ENCODE results near the gene PNMA1. TPM values are rescaled to one million over a fixed set of nuclear protein-coding genes. Genes with fewer than 3 reads are reported as not detected.
"Not testable (repeated sequence)": the region's sequence is repeated elsewhere in the genome, so short reads cannot be mapped to it uniquely, and the experiment has no call there.

The PNMA1 gene
- polyA plus RNA-seq, 6 donors from 2014 or later: 10.6 to 19.7 (median 15.4) TPM

- no peaks in the 10 kb centered on the region for H3K9me3 Mint-ChIP-seq
- no peak for DNase-seq
- peaks cover 21 to 31% (median 22%) of the 10 kb centered on the region in 3 donors for H3K4me1 Mint-ChIP-seq
- ATAC-seq (ENCODE audit: low read depth in 2 of 2): no peak
- no peaks in the 10 kb centered on the region for H3K27me3 Mint-ChIP-seq
- peak overlapping the region; percentile 91 to 99 (median 97) for H3K4me3 Mint-ChIP-seq
- peaks cover 4 to 6% of the 10 kb centered on the region in 2 donors for H3K36me3 Mint-ChIP-seq
- H3K27ac Mint-ChIP-seq: peak overlapping the region; percentile 15 to 98 (median 92)
These were observed 880 bp downstream of the PNMA1 start for GRCh38 chr14:73713206-73713802.

- H3K4me3 Mint-ChIP-seq: peak overlapping the region; percentile 91 to 99 (median 97)
- DNase-seq (peak; percentile 16), ATAC-seq (ENCODE audit: low read depth in 2 of 2) (no peak)
- no peaks in the 10 kb centered on the region for H3K9me3 Mint-ChIP-seq
- no peaks in the 10 kb centered on the region for H3K27me3 Mint-ChIP-seq
- peaks cover 21 to 31% (median 22%) of the 10 kb centered on the region in 3 donors for H3K4me1 Mint-ChIP-seq
- H3K27ac Mint-ChIP-seq: peak overlapping the region; percentile 17 to 98 (median 91)
- H3K36me3 Mint-ChIP-seq: peaks cover 4 to 6% of the 10 kb centered on the region in 2 donors
These were observed 1.5 kb downstream of the PNMA1 start for GRCh38 chr14:73712540-73713180.

GRCh38 chr14:73712071-73712506, 2.1 kb downstream of the PNMA1 start:
- Mint-ChIP-seq H3K27ac (peak overlapping the region in 5 of 6 donors; percentile 5 to 98 (median 94)), H3K27me3 (no peaks in the 10 kb centered on the region), H3K36me3 (peaks cover 4 to 6% of the 10 kb centered on the region in 2 donors), H3K4me1 (peaks cover 21 to 31% (median 22%) of the 10 kb centered on the region in 3 donors), H3K4me3 (peak overlapping the region; percentile 91 to 99 (median 97)), H3K9me3 (no peaks in the 10 kb centered on the region)
- ATAC-seq (ENCODE audit: low read depth in 2 of 2) (no peak), DNase-seq (no peak)

GRCh38 chr14:73710737-73711136, 3.4 kb downstream of the PNMA1 start:
- DNase-seq: no peak
- H3K27me3 Mint-ChIP-seq: no peaks in the 10 kb centered on the region
- H3K4me1 Mint-ChIP-seq: peaks cover 20 to 29% (median 21%) of the 10 kb centered on the region in 3 donors
- H3K4me3 Mint-ChIP-seq: no peak overlapping the region
- ATAC-seq (ENCODE audit: low read depth in 2 of 2): no peak
- no peaks in the 10 kb centered on the region for H3K9me3 Mint-ChIP-seq
- peaks cover 1 to 3% of the 10 kb centered on the region in 2 donors for H3K36me3 Mint-ChIP-seq
- H3K27ac Mint-ChIP-seq: no peak overlapping the region

- Mint-ChIP-seq H3K27me3 (no peaks in the 10 kb centered on the region), H3K4me1 (peaks cover 20 to 26% (median 21%) of the 10 kb centered on the region in 3 donors), H3K27ac (peak overlapping the region in 3 of 6 donors; percentile 14 to 80 (median 57)), H3K9me3 (no peaks in the 10 kb centered on the region), H3K4me3 (peak overlapping the region in 2 of 8 donors; percentile 10 to 77), H3K36me3 (no peaks in the 10 kb centered on the region)
- ATAC-seq (ENCODE audit: low read depth in 2 of 2): no peak
- DNase-seq: no peak
These were observed 4.2 kb downstream of the PNMA1 start for GRCh38 chr14:73709904-73710469.

GRCh38 chr14:73708076-73708475, 6.1 kb downstream of the PNMA1 start:
- H3K9me3 Mint-ChIP-seq, H3K36me3 Mint-ChIP-seq: not testable (repeated sequence)

GRCh38 chr14:73700325-73700724, 13.9 kb downstream of the PNMA1 start:
- Mint-ChIP-seq H3K4me3 (no peak overlapping the region), H3K27me3 (no peaks in the 10 kb centered on the region), H3K36me3 (no peaks in the 10 kb centered on the region), H3K9me3 (no peaks in the 10 kb centered on the region), H3K27ac (peak overlapping the region in 2 of 6 donors; percentile 4 to 73), H3K4me1 (no peaks in the 10 kb centered on the region)
- DNase-seq (no peak), ATAC-seq (ENCODE audit: low read depth in 2 of 2) (no peak)

More at GRCh38 chr14:73708076-73708475, 6.1 kb downstream of the PNMA1 start:
- DNase-seq; H3K4me3 Mint-ChIP-seq; ATAC-seq (ENCODE audit: low read depth in 2 of 2); H3K27me3 Mint-ChIP-seq; H3K27ac Mint-ChIP-seq: not testable (repeated sequence)
- peaks cover 12 to 16% (median 13%) of the 10 kb centered on the region in 3 donors for H3K4me1 Mint-ChIP-seq

GRCh38 chr14:73696466-73697400, 17.5 kb downstream of the PNMA1 start:
- no peak overlapping the region for H3K4me3 Mint-ChIP-seq
- H3K9me3 Mint-ChIP-seq: no peaks in the 10 kb centered on the region
- H3K27ac Mint-ChIP-seq: peak overlapping the region in 1 of 6 donors; percentile 16
- ATAC-seq (ENCODE audit: low read depth in 2 of 2) (no peak), DNase-seq (no peak)
- H3K4me1 Mint-ChIP-seq: no peaks in the 10 kb centered on the region
- H3K36me3 Mint-ChIP-seq: peaks cover 4 to 9% of the 10 kb centered on the region in 2 donors
- H3K27me3 Mint-ChIP-seq: no peaks in the 10 kb centered on the region

- Mint-ChIP-seq H3K4me3 (no peak overlapping the region), H3K27me3 (no peaks in the 10 kb centered on the region), H3K36me3 (peaks cover 4 to 9% of the 10 kb centered on the region in 2 donors), H3K9me3 (no peaks in the 10 kb centered on the region), H3K27ac (peak overlapping the region in 1 of 6 donors; percentile 69), H3K4me1 (no peaks in the 10 kb centered on the region)
- DNase-seq (no peak), ATAC-seq (ENCODE audit: low read depth in 2 of 2) (no peak)
These were observed 18.2 kb downstream of the PNMA1 start for GRCh38 chr14:73695997-73696396.

GRCh38 chr14:73695082-73695481, 19.1 kb downstream of the PNMA1 start:
- H3K9me3 Mint-ChIP-seq: no peaks in the 10 kb centered on the region
- H3K4me3 Mint-ChIP-seq: no peak overlapping the region
- H3K4me1 Mint-ChIP-seq: no peaks in the 10 kb centered on the region
- H3K27ac Mint-ChIP-seq: no peak overlapping the region
- peaks cover 4 to 9% of the 10 kb centered on the region in 2 donors for H3K36me3 Mint-ChIP-seq
- no peaks in the 10 kb centered on the region for H3K27me3 Mint-ChIP-seq
- no peak for ATAC-seq (ENCODE audit: low read depth in 2 of 2)
- DNase-seq: no peak

GRCh38 chr14:73694083-73694482, 20.1 kb downstream of the PNMA1 start:
- H3K27me3 Mint-ChIP-seq: no peaks in the 10 kb centered on the region
- peaks cover 4 to 9% of the 10 kb centered on the region in 2 donors for H3K36me3 Mint-ChIP-seq
- ATAC-seq (ENCODE audit: low read depth in 2 of 2) (no peak), DNase-seq (no peak)
- peak overlapping the region in 2 of 6 donors; percentile 6 to 23 for H3K27ac Mint-ChIP-seq
- H3K4me1 Mint-ChIP-seq: no peaks in the 10 kb centered on the region
- no peak overlapping the region for H3K4me3 Mint-ChIP-seq
- H3K9me3 Mint-ChIP-seq: no peaks in the 10 kb centered on the region

- ATAC-seq (ENCODE audit: low read depth in 2 of 2) (no peak), DNase-seq (no peak)
- no peaks in the 10 kb centered on the region for H3K9me3 Mint-ChIP-seq
- no peak overlapping the region for H3K4me3 Mint-ChIP-seq
- peaks cover 0 to 7% of the 10 kb centered on the region in 2 donors for H3K36me3 Mint-ChIP-seq
- H3K27ac Mint-ChIP-seq: peak overlapping the region in 1 of 6 donors; percentile 19
- no peaks in the 10 kb centered on the region for H3K27me3 Mint-ChIP-seq
- H3K4me1 Mint-ChIP-seq: no peaks in the 10 kb centered on the region
These were observed 27.3 kb downstream of the PNMA1 start for GRCh38 chr14:73686901-73687300.

- Mint-ChIP-seq H3K27ac (no peak overlapping the region), H3K4me3 (peak overlapping the region in 1 of 8 donors; percentile 16), H3K36me3 (peaks cover 0 to 7% of the 10 kb centered on the region in 2 donors), H3K9me3 (no peaks in the 10 kb centered on the region), H3K4me1 (no peaks in the 10 kb centered on the region), H3K27me3 (no peaks in the 10 kb centered on the region)
- ATAC-seq (ENCODE audit: low read depth in 2 of 2) (no peak), DNase-seq (no peak)
These were observed 28.9 kb downstream of the PNMA1 start for GRCh38 chr14:73685328-73685727.
